H1 (cell line): ENCODE results near the gene RDH14. TPM values are rescaled to one million over a fixed set of nuclear protein-coding genes. Genes with fewer than 3 reads are reported as not detected.

ENCODE experiments used
- HDAC6 ChIP-seq: IDR thresholded peaks from one replicate; pipeline ENCODE4 v1.7.1; 2012; ENCODE audit warnings: low read depth, mild to moderate bottlenecking, inconsistent platforms, low read length, moderate library complexity
- polyA plus RNA-seq, 7 experiments: library from polyadenylated mRNA; depleted of rRNA in 3 of 7; stranded (reverse) in 5 of 7; unstranded in 2 of 7; fragments of >200 nt in 5 of 7; fragments of 200-250 nt in 2 of 7; gene quantifications; 1 replicate in 5 of 7; 2 replicates in 1 of 7; 4 replicates in 1 of 7; pipeline versions ENCODE4 v1.2.1 to v1.2.3, GENCODE V29; 2011 to 2013; ENCODE audit warnings: missing spikeins in 2 of 7, mixed read lengths in 2 of 7
- total RNA-seq: library from RNA; stranded (reverse); fragmentation: NEBNext Ultra II Directional; extraction: Animal tissue kit (Norgen Biotek cat#: 25700); gene quantifications from 2 replicates; pipeline ENCODE4 v1.2.1, GENCODE V29; 2021
- TF ChIP-seq, protein P1 (sequence below): fragments of 300-600 bp; sonication (generic); IDR thresholded peaks from 2 replicates; pipeline ENCODE4 v1.7.1; 2012; ENCODE audit warnings: low read length, moderate library complexity, mild to moderate bottlenecking, inconsistent platforms; ENCODE audit not compliant: insufficient replicate concordance

The RDH14 gene
- total and polyA plus RNA-seq, 2 of the 8 experiments (the other 6 are each of a cell fraction or from before 2014, with no cell fraction given): 14.7 to 23.6 TPM

DNA sequence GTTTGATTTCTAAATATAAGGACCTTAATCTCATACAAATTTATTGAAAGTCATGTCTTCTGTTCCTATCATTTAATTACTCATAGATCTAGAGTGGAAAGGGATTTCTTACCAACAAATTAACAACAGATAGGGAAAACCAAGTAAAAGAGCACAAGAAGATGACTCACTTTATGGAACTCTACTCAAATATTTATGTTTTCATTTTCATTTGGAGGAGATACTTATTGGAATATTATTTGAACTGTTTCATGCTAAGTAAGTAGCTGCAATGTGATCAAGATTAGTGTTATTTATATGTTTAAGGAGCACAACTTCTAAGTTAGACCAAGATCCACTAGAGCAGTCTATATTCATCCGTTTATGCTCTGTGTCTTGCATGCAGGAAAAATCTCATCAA lies 27.6 kb upstream of the RDH14 start (continued):
- TF ChIP-seq, protein P1, sequence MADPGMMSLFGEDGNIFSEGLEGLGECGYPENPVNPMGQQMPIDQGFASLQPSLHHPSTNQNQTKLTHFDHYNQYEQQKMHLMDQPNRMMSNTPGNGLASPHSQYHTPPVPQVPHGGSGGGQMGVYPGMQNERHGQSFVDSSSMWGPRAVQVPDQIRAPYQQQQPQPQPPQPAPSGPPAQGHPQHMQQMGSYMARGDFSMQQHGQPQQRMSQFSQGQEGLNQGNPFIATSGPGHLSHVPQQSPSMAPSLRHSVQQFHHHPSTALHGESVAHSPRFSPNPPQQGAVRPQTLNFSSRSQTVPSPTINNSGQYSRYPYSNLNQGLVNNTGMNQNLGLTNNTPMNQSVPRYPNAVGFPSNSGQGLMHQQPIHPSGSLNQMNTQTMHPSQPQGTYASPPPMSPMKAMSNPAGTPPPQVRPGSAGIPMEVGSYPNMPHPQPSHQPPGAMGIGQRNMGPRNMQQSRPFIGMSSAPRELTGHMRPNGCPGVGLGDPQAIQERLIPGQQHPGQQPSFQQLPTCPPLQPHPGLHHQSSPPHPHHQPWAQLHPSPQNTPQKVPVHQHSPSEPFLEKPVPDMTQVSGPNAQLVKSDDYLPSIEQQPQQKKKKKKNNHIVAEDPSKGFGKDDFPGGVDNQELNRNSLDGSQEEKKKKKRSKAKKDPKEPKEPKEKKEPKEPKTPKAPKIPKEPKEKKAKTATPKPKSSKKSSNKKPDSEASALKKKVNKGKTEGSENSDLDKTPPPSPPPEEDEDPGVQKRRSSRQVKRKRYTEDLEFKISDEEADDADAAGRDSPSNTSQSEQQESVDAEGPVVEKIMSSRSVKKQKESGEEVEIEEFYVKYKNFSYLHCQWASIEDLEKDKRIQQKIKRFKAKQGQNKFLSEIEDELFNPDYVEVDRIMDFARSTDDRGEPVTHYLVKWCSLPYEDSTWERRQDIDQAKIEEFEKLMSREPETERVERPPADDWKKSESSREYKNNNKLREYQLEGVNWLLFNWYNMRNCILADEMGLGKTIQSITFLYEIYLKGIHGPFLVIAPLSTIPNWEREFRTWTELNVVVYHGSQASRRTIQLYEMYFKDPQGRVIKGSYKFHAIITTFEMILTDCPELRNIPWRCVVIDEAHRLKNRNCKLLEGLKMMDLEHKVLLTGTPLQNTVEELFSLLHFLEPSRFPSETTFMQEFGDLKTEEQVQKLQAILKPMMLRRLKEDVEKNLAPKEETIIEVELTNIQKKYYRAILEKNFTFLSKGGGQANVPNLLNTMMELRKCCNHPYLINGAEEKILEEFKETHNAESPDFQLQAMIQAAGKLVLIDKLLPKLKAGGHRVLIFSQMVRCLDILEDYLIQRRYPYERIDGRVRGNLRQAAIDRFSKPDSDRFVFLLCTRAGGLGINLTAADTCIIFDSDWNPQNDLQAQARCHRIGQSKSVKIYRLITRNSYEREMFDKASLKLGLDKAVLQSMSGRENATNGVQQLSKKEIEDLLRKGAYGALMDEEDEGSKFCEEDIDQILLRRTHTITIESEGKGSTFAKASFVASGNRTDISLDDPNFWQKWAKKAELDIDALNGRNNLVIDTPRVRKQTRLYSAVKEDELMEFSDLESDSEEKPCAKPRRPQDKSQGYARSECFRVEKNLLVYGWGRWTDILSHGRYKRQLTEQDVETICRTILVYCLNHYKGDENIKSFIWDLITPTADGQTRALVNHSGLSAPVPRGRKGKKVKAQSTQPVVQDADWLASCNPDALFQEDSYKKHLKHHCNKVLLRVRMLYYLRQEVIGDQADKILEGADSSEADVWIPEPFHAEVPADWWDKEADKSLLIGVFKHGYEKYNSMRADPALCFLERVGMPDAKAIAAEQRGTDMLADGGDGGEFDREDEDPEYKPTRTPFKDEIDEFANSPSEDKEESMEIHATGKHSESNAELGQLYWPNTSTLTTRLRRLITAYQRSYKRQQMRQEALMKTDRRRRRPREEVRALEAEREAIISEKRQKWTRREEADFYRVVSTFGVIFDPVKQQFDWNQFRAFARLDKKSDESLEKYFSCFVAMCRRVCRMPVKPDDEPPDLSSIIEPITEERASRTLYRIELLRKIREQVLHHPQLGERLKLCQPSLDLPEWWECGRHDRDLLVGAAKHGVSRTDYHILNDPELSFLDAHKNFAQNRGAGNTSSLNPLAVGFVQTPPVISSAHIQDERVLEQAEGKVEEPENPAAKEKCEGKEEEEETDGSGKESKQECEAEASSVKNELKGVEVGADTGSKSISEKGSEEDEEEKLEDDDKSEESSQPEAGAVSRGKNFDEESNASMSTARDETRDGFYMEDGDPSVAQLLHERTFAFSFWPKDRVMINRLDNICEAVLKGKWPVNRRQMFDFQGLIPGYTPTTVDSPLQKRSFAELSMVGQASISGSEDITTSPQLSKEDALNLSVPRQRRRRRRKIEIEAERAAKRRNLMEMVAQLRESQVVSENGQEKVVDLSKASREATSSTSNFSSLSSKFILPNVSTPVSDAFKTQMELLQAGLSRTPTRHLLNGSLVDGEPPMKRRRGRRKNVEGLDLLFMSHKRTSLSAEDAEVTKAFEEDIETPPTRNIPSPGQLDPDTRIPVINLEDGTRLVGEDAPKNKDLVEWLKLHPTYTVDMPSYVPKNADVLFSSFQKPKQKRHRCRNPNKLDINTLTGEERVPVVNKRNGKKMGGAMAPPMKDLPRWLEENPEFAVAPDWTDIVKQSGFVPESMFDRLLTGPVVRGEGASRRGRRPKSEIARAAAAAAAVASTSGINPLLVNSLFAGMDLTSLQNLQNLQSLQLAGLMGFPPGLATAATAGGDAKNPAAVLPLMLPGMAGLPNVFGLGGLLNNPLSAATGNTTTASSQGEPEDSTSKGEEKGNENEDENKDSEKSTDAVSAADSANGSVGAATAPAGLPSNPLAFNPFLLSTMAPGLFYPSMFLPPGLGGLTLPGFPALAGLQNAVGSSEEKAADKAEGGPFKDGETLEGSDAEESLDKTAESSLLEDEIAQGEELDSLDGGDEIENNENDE: no peak
- no peak for TF ChIP-seq HDAC6
